Endometrial microvascular endothelial cells (primary cell): ENCODE results near the gene TTLL4. TPM values are rescaled to one million over a fixed set of nuclear protein-coding genes. Genes with fewer than 3 reads are reported as not detected.

Experiments used
- total RNA-seq: library from RNA; depleted of rRNA; stranded (reverse); fragments of >200 nt; gene quantifications from one replicate; pipeline ENCODE4 v1.2.3, GENCODE V29; 2015; ENCODE audit errors: inconsistent ontology term

The TTLL4 gene
- total RNA-seq, 1 donor from 2014 or later: 24.1 TPM

Other genes starting within 250 kb of the TTLL4 start
- gene USP37, start 142.5 kb upstream of the TTLL4 start, total RNA-seq: 11.2 TPM
- 49.9 TPM for gene CNOT9, start 142.0 kb upstream of the TTLL4 start, total RNA-seq
- 2.0 TPM for gene PLCD4, start 102.9 kb upstream of the TTLL4 start, total RNA-seq
- gene ZNF142, start 51.2 kb upstream of the TTLL4 start, total RNA-seq: 17.2 TPM
- 51.5 TPM for gene BCS1L, start 51.2 kb upstream of the TTLL4 start, total RNA-seq
- 30.7 TPM for gene RNF25, start 38.8 kb upstream of the TTLL4 start, total RNA-seq
- 34.1 TPM for gene STK36, start 38.7 kb upstream of the TTLL4 start, total RNA-seq
- gene CYP27A1, start 71.3 kb downstream of the TTLL4 start, total RNA-seq: 5.9 TPM
- not detected for gene PRKAG3, start 121.0 kb downstream of the TTLL4 start, total RNA-seq
- not detected for gene WNT6, start 149.0 kb downstream of the TTLL4 start, total RNA-seq
- not detected for gene WNT10A, start 170.0 kb downstream of the TTLL4 start, total RNA-seq
- not detected for gene CDK5R2, start 248.8 kb downstream of the TTLL4 start, total RNA-seq